Prostate gland (tissue), 2 donors: ENCODE measurements around the gene STXBP4.

Experiments used
- CTCF ChIP-seq, 4 experiments: fragments of 200-600 bp in 2 of 4; fragments of 450-650 bp in 2 of 4; sonication (generic) in 2 of 4; IDR thresholded peaks; 1 replicate in 3 of 4; 2 replicates in 1 of 4; pipeline ENCODE4 v1.5.1; 2016 to 2019; ENCODE audit warnings: antibody characterized with exemption in 4 of 4, mild to moderate bottlenecking in 2 of 4, moderate library complexity in 2 of 4
- POLR2A ChIP-seq: fragments of 450-650 bp; IDR thresholded peaks from one replicate; pipeline ENCODE4 v1.6.1; 2016; ENCODE audit warnings: antibody characterized with exemption, mild to moderate bottlenecking

DNA sequence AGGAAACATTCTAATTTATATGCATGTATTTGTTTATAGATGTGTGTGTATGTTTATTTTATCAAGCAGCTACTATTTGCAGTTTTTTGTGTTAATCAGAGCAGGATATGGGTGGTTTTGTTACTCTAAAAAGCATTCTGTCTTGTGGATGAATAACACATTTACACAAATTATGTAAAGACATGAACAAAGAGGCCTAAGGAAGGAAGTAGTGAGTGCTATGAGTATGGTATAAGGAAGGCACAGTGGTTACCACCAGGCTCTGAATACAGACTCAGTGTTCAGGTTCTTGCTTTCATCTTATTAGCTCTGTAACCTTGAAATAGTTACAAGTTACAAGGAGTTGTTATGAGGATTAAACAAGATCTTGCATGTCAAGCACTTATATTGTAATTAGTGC lies 33.9 kb downstream of the STXBP4 start:
- TF ChIP-seq CTCF (IDR thresholded peaks at IDR 0.05), result no peak
- TF ChIP-seq POLR2A, result no peak
